ENCODE results near the gene DSTN. TPM values are rescaled to one million over a fixed set of nuclear protein-coding genes. Genes with fewer than 3 reads are reported as not detected.

Gene DSTN
- total and polyA plus RNA-seq, 9 of the 15 experiments (the other 6 are each of a cell fraction or from before 2014, with no cell fraction given): 25.7 to 88.3 (median 61.0) TPM

DNA sequence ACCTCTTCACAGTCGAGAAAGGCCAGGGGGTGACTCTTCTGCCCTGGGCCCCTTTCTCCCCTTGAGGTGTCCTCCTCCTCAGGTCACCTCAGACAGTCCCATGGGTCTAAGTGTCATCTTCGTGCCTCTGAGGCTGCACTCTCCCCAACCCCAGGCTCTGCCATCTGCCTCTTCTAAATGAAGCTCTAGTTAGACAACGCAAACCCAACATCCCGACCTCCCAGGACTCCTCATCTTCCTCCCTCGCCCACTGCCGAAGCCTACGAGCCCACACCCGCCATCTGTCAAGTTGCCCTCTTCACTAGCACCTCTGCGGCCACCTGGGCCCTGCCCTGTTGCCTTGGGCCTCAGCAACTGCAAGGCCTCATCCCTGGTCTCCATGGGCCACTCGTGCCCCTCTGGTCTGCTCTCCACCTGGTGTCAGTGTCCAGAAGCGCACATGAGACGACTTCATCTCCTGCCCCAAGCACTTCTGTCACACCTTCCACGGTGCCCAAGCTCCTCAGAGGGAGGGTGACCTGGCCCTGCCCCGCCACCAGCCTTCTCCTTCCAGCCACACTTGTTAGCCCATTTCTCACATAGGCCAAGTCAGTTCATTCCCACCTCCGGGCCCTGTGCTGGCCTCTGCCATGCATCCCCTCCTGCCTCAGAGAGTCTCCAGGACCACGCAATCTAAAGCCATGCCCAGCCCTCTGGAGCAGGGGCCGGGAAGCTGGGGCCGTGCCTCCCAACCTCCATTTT lies 58.4 kb downstream of the DSTN start:
- BruUV-seq (replicated peaks): no TSS peak
- no peak overlapping the region for H3K4me2 ChIP-seq (ENCODE audit: insufficient read depth, low read length)
- 92% methylated on average over 10 of the region's 18 CpGs for WGBS (ENCODE audit: insufficient coverage, low coverage, missing lambda C conversion rate)
- DNase-seq (ENCODE audit: extremely low read depth in 1 of 4, low spot score in 3 of 4) (no peak), FAIRE-seq (no peak), ATAC-seq (no peak; the same call in 2 of the 3 replicates)
- H3K27me3 ChIP-seq (ENCODE audit: control insufficient read depth in 2 of 2, insufficient read depth in 2 of 2, low read length in 2 of 2): no peaks in the 10 kb centered on the region
- no peak overlapping the region for H3K4me3 ChIP-seq
- no peak overlapping the region for H2AFZ ChIP-seq (ENCODE audit: low read depth, low read length)
- H3K9me1 ChIP-seq (ENCODE audit: control insufficient read depth, insufficient read depth, low read length): no peaks in the 10 kb centered on the region
- H3K27ac ChIP-seq (ENCODE audit: extremely low read depth, low read depth, low read length): no peak overlapping the region
- no peaks in the 10 kb centered on the region for H3K4me1 ChIP-seq (replicated peaks in 1 of 2; ENCODE audit: control insufficient read depth in 2 of 2, insufficient read depth in 2 of 2, low read length in 2 of 2)
- no peaks in the 10 kb centered on the region for H3K9me3 ChIP-seq (replicated peaks; ENCODE audit: control insufficient read depth, insufficient read depth, low read depth, low read length)
- no peaks in the 10 kb centered on the region for H4K20me1 ChIP-seq (replicated peaks; ENCODE audit: control insufficient read depth, insufficient read depth, low read length)
- H3K36me3 ChIP-seq (ENCODE audit: control insufficient read depth, insufficient read depth, low read length): peaks cover 16% of the 10 kb centered on the region; the same call in 2 of the 3 replicates
- ChIA-PET POLR2A (interaction anchor here (0.6 kb wide), 1 partner anchor 12 kb away, joined by 3 read pairs; no protein-coding TSS in a partner anchor), CTCF (ENCODE audit: low intra/inter-chr PET ratio) (no interaction called here)
- no peak overlapping the region; a peak in 1 of 4 replicates for H3K9ac ChIP-seq (ENCODE audit: insufficient read depth in 1 of 2, low read depth in 2 of 2, low read length in 2 of 2)
- in situ Hi-C loops (cut with MboI): no loop called here
- intact Hi-C loops (cut with micrococcal nuclease): no loop called here
- H3K79me2 ChIP-seq (ENCODE audit: control insufficient read depth, insufficient read depth, low read length): no peaks in the 10 kb centered on the region
- TF ChIP-seq HNRNPK (IDR thresholded peaks at IDR 0.05; ENCODE audit: low read depth, low read length, poor library complexity, severe bottlenecking) (no peak), CEBPG (CRISPR knock-in tag; IDR thresholded peaks at IDR 0.05) (no peak), CEBPG (tag; conservative IDR thresholded peaks at IDR 0.05 in 1 of 2, IDR thresholded peaks at IDR 0.05 in 1 of 2) (no peak), TCF7 (IDR thresholded peaks at IDR 0.05; ENCODE audit: borderline replicate concordance) (no peak), ZC3H4 (CRISPR knock-in tag; IDR thresholded peaks at IDR 0.05; ENCODE audit: borderline replicate concordance) (no peak), CTBP1 (IDR thresholded peaks at IDR 0.05; ENCODE audit: borderline replicate concordance) (no peak), CREB1 (IDR thresholded peaks at IDR 0.05) (no peak), CREB1 (CRISPR knock-in tag; IDR thresholded peaks at IDR 0.05) (no peak), SMARCC2 (IDR thresholded peaks at IDR 0.05; ENCODE audit: low read depth) (no peak), KLF1 (tag; IDR thresholded peaks at IDR 0.05) (no peak), ILK (tag; IDR thresholded peaks at IDR 0.05; ENCODE audit: borderline replicate concordance, low read depth) (no peak), KDM4B (IDR thresholded peaks at IDR 0.05; ENCODE audit: borderline replicate concordance in 2 of 2, low read depth in 1 of 2) (no peak)
- TF ChIP-seq, protein P1, sequence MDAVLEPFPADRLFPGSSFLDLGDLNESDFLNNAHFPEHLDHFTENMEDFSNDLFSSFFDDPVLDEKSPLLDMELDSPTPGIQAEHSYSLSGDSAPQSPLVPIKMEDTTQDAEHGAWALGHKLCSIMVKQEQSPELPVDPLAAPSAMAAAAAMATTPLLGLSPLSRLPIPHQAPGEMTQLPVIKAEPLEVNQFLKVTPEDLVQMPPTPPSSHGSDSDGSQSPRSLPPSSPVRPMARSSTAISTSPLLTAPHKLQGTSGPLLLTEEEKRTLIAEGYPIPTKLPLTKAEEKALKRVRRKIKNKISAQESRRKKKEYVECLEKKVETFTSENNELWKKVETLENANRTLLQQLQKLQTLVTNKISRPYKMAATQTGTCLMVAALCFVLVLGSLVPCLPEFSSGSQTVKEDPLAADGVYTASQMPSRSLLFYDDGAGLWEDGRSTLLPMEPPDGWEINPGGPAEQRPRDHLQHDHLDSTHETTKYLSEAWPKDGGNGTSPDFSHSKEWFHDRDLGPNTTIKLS (IDR thresholded peaks at IDR 0.05; ENCODE audit: borderline replicate concordance, low read depth): no peak
